HEK293 (cell line): ENCODE results near the gene TIGD7.

Experiments used
- ZBTB1 ChIP-seq: fragments of 450-650 bp; formaldehyde crosslinking; IDR thresholded peaks from 2 replicates; pipeline ENCODE4 v1.5.1; 2016; ENCODE audit warnings: missing biosample characterization, missing genetic modification characterization
- ZBTB8A ChIP-seq: fragments of 450-650 bp; formaldehyde crosslinking; IDR thresholded peaks from 2 replicates; pipeline ENCODE4 v1.5.1; 2016; ENCODE audit warnings: missing biosample characterization, missing genetic modification characterization
- TF ChIP-seq, protein P1 (sequence below): fragments of 450-650 bp; formaldehyde crosslinking; IDR thresholded peaks from 2 replicates; pipeline ENCODE4 v1.5.1; 2016; ENCODE audit warnings: missing biosample characterization, missing genetic modification characterization, low read depth
- TF ChIP-seq, protein P2 (sequence below): fragments of 450-650 bp; formaldehyde crosslinking; IDR thresholded peaks from 2 replicates; pipeline ENCODE4 v1.5.1; 2016; ENCODE audit warnings: missing biosample characterization, missing genetic modification characterization

DNA sequence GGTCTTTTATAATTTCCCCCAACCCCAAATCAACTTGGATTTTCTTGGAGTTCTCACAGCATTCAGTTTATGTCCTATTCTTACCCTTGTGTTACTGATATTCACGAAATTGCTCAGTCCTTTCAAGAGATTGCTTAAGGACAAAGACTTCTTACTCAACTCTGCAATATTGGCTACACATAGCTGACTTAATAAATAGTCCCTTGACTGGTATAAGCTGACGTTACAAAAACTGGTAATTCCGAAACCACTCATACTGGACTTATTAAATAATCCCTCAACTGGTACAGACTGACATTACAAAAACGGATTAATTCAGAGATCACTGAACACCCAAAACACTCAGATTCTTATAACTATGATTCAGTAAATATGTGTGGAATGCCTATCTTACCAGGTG, 860 bp downstream of the TIGD7 start:
- TF ChIP-seq, protein P1, sequence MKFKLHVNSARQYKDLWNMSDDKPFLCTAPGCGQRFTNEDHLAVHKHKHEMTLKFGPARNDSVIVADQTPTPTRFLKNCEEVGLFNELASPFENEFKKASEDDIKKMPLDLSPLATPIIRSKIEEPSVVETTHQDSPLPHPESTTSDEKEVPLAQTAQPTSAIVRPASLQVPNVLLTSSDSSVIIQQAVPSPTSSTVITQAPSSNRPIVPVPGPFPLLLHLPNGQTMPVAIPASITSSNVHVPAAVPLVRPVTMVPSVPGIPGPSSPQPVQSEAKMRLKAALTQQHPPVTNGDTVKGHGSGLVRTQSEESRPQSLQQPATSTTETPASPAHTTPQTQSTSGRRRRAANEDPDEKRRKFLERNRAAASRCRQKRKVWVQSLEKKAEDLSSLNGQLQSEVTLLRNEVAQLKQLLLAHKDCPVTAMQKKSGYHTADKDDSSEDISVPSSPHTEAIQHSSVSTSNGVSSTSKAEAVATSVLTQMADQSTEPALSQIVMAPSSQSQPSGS (tag by site-specific recombination): no peak
- TF ChIP-seq ZBTB8A (tag by site-specific recombination): no peak
- TF ChIP-seq, protein P2, sequence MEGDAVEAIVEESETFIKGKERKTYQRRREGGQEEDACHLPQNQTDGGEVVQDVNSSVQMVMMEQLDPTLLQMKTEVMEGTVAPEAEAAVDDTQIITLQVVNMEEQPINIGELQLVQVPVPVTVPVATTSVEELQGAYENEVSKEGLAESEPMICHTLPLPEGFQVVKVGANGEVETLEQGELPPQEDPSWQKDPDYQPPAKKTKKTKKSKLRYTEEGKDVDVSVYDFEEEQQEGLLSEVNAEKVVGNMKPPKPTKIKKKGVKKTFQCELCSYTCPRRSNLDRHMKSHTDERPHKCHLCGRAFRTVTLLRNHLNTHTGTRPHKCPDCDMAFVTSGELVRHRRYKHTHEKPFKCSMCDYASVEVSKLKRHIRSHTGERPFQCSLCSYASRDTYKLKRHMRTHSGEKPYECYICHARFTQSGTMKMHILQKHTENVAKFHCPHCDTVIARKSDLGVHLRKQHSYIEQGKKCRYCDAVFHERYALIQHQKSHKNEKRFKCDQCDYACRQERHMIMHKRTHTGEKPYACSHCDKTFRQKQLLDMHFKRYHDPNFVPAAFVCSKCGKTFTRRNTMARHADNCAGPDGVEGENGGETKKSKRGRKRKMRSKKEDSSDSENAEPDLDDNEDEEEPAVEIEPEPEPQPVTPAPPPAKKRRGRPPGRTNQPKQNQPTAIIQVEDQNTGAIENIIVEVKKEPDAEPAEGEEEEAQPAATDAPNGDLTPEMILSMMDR: no peak
- TF ChIP-seq ZBTB1 (tag by site-specific recombination): no peak
